ENCODE results near the gene MYO10. TPM values are rescaled to one million over a fixed set of nuclear protein-coding genes. Genes with fewer than 3 reads are reported as not detected.

MYO10 gene
- total RNA-seq, 3 donors from 2014 or later (not counting 1 experiment from before 2014, with no cell fraction given): 0.83 to 1.2 TPM; not detected in 1

- Mint-ChIP-seq H3K36me3 (no peaks in the 10 kb centered on the region), H3K4me1 (peaks cover 5 to 10% of the 10 kb centered on the region in 2 donors), H3K27ac (no peak overlapping the region), H3K27me3 (ENCODE audit: low read depth in 2 of 2) (peaks cover 8 to 12% of the 10 kb centered on the region in 2 donors), H3K4me3 (no peak overlapping the region), H3K9me3 (no peaks in the 10 kb centered on the region)
- Histone ChIP-seq H3K27me3 (ENCODE audit: control insufficient read depth, insufficient read depth, low read length) (no peaks in the 10 kb centered on the region), H3K4me3 (ENCODE audit: low read length) (no peak overlapping the region), H3K27ac (ENCODE audit: low read length) (peak overlapping the region; percentile 80), H3K4me1 (ENCODE audit: control insufficient read depth, insufficient read depth, low read length) (peaks cover 17% of the 10 kb centered on the region), H3K9me3 (ENCODE audit: control insufficient read depth, insufficient read depth, low read length) (no peaks in the 10 kb centered on the region), H3K36me3 (ENCODE audit: control insufficient read depth, insufficient read depth, low read length) (no peaks in the 10 kb centered on the region)
- 84% methylated on average over 10 of the region's 10 CpGs for WGBS (ENCODE audit: insufficient coverage)
- intact Hi-C loops (cut with micrococcal nuclease): no loop called here
- TF ChIP-seq CTCF (IDR thresholded peaks at IDR 0.05): no peak
- DNase-seq (peak in 1 of 2 donors; percentile 41), ATAC-seq (no peak)
These were observed 317.8 kb downstream of the MYO10 start for GRCh38 chr5:16618138-16618897.

GRCh38 chr5:16617274-16617968, 318.7 kb downstream of the MYO10 start:
- Histone ChIP-seq H3K27ac (ENCODE audit: low read length) (peak overlapping the region; percentile 80), H3K9me3 (ENCODE audit: control insufficient read depth, insufficient read depth, low read length) (no peaks in the 10 kb centered on the region), H3K4me3 (ENCODE audit: low read length) (peak overlapping the region; percentile 61), H3K27me3 (ENCODE audit: control insufficient read depth, insufficient read depth, low read length) (no peaks in the 10 kb centered on the region), H3K36me3 (ENCODE audit: control insufficient read depth, insufficient read depth, low read length) (no peaks in the 10 kb centered on the region), H3K4me1 (ENCODE audit: control insufficient read depth, insufficient read depth, low read length) (peaks cover 17% of the 10 kb centered on the region)
- peaks cover 5 to 13% of the 10 kb centered on the region in 2 donors for H3K4me1 Mint-ChIP-seq
- TF ChIP-seq CTCF (IDR thresholded peaks at IDR 0.05): no peak
- H3K27me3 Mint-ChIP-seq (ENCODE audit: low read depth in 2 of 2): peaks cover 12% of the 10 kb centered on the region in 2 donors
- peak in 1 of 3 donors; percentile 11 for ATAC-seq
- H3K9me3 Mint-ChIP-seq: no peaks in the 10 kb centered on the region
- 7% methylated on average over 27 of the region's 27 CpGs for WGBS (ENCODE audit: insufficient coverage)
- intact Hi-C loops (cut with micrococcal nuclease): no loop called here
- H3K36me3 Mint-ChIP-seq: no peaks in the 10 kb centered on the region
- H3K27ac Mint-ChIP-seq: no peak overlapping the region
- H3K4me3 Mint-ChIP-seq: no peak overlapping the region
- peak in 1 of 2 donors; percentile 67 for DNase-seq

- WGBS (ENCODE audit: insufficient coverage): under 1% methylated on average over 86 of the region's 86 CpGs
- H3K27ac Mint-ChIP-seq: peak within 1 kb of the TSS in 1 of 2 donors; percentile 44
- H3K27me3 Mint-ChIP-seq (ENCODE audit: low read depth in 2 of 2): peaks cover 12% of the 10 kb centered on the region in 2 donors
- Histone ChIP-seq H3K27me3 (ENCODE audit: control insufficient read depth, insufficient read depth, low read length) (no peaks in the 10 kb centered on the region), H3K4me3 (ENCODE audit: low read length) (peak within 1 kb of the TSS; percentile 61), H3K4me1 (ENCODE audit: control insufficient read depth, insufficient read depth, low read length) (peaks cover 17% of the 10 kb centered on the region), H3K36me3 (ENCODE audit: control insufficient read depth, insufficient read depth, low read length) (no peaks in the 10 kb centered on the region), H3K9me3 (ENCODE audit: control insufficient read depth, insufficient read depth, low read length) (no peaks in the 10 kb centered on the region), H3K27ac (ENCODE audit: low read length) (peak within 1 kb of the TSS; percentile 80)
- ATAC-seq (peak; percentile 76 to 84 (median 81)), DNase-seq (peak; percentile 40 to 91)
- TF ChIP-seq CTCF (IDR thresholded peaks at IDR 0.05): no peak
- H3K36me3 Mint-ChIP-seq: no peaks in the 10 kb centered on the region
- peaks cover 5 to 13% of the 10 kb centered on the region in 2 donors for H3K4me1 Mint-ChIP-seq
- intact Hi-C loops (cut with micrococcal nuclease): no loop called here
- peak within 1 kb of the TSS; percentile 82 for H3K4me3 Mint-ChIP-seq
- H3K9me3 Mint-ChIP-seq: no peaks in the 10 kb centered on the region
These were observed 319.4 kb downstream of the MYO10 start, which contains the start of gene RETREG1 for GRCh38 chr5:16616536-16617273. RETREG1 (minus strand) TSS chr5:16616997; CDS start chr5:16616971, 26 bp downstream.

Measured in natural killer cell (primary cell).